ENCODE data around the gene NEU2. TPM values are rescaled to one million over a fixed set of nuclear protein-coding genes. Genes with fewer than 3 reads are reported as not detected.

The NEU2 gene
- total RNA-seq, 1 experiment from 2014 or later, result not detected

GRCh38 chr2:233060501-233060979 lies 28.1 kb downstream of the NEU2 start:
- Histone ChIP-seq H3K4me1 (ENCODE audit: insufficient read depth, low read length, poor library complexity, severe bottlenecking) (no peaks in the 10 kb centered on the region), H3K27me3 (replicated peaks; ENCODE audit: insufficient read depth, low read depth, low read length, poor library complexity) (no peaks in the 10 kb centered on the region), H3K27ac (ENCODE audit: low read depth, low read length, poor library complexity, severe bottlenecking) (no peak overlapping the region), H3K36me3 (ENCODE audit: insufficient read depth, low read length, poor library complexity, severe bottlenecking) (no peaks in the 10 kb centered on the region), H3K9me3 (ENCODE audit: low read depth, low read length, poor library complexity, severe bottlenecking) (no peaks in the 10 kb centered on the region), H3K4me3 (ENCODE audit: low read depth, low read length, poor library complexity, severe bottlenecking) (no peak overlapping the region)
- DNase-seq (ENCODE audit: low spot score), result no peak
- POLR2A ChIA-PET (ENCODE audit: low non-redundant PET), result no interaction called here
- CTCF ChIA-PET, result no interaction called here
- TF ChIP-seq, protein P1, sequence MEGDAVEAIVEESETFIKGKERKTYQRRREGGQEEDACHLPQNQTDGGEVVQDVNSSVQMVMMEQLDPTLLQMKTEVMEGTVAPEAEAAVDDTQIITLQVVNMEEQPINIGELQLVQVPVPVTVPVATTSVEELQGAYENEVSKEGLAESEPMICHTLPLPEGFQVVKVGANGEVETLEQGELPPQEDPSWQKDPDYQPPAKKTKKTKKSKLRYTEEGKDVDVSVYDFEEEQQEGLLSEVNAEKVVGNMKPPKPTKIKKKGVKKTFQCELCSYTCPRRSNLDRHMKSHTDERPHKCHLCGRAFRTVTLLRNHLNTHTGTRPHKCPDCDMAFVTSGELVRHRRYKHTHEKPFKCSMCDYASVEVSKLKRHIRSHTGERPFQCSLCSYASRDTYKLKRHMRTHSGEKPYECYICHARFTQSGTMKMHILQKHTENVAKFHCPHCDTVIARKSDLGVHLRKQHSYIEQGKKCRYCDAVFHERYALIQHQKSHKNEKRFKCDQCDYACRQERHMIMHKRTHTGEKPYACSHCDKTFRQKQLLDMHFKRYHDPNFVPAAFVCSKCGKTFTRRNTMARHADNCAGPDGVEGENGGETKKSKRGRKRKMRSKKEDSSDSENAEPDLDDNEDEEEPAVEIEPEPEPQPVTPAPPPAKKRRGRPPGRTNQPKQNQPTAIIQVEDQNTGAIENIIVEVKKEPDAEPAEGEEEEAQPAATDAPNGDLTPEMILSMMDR (conservative IDR thresholded peaks at IDR 0.05; ENCODE audit: low read depth, low read length), result no peak
- TF ChIP-seq EZH2 (IDR thresholded peaks at IDR 0.05; ENCODE audit: borderline replicate concordance, low read depth, low read length, poor library complexity, severe bottlenecking), result no peak
- intact Hi-C loops (cut with micrococcal nuclease; ENCODE audit: unreplicated experiment), result no loop called here
- BruUV-seq (replicated peaks), result no TSS peak

- no peaks in the 10 kb centered on the region for H3K36me3 ChIP-seq (ENCODE audit: insufficient read depth, low read length, poor library complexity, severe bottlenecking)
- CTCF ChIA-PET, result interaction anchor here (0.6 kb wide), 1 partner anchor 324 kb away, joined by 3 read pairs; no protein-coding TSS in a partner anchor
- no peaks in the 10 kb centered on the region for H3K27me3 ChIP-seq (replicated peaks; ENCODE audit: insufficient read depth, low read depth, low read length, poor library complexity)
- POLR2A ChIA-PET (ENCODE audit: low non-redundant PET), result no interaction called here
- no peak overlapping the region for H3K4me3 ChIP-seq (ENCODE audit: low read depth, low read length, poor library complexity, severe bottlenecking)
- no TSS peak for BruUV-seq (replicated peaks)
- DNase-seq (ENCODE audit: low spot score), result no peak
- H3K27ac ChIP-seq (ENCODE audit: low read depth, low read length, poor library complexity, severe bottlenecking), result no peak overlapping the region
- no peaks in the 10 kb centered on the region for H3K4me1 ChIP-seq (ENCODE audit: insufficient read depth, low read length, poor library complexity, severe bottlenecking)
- TF ChIP-seq, protein P1 (conservative IDR thresholded peaks at IDR 0.05; ENCODE audit: low read depth, low read length), result no peak
- no peak for TF ChIP-seq EZH2 (IDR thresholded peaks at IDR 0.05; ENCODE audit: borderline replicate concordance, low read depth, low read length, poor library complexity, severe bottlenecking)
- H3K9me3 ChIP-seq (ENCODE audit: low read depth, low read length, poor library complexity, severe bottlenecking), result no peaks in the 10 kb centered on the region
- intact Hi-C loops (cut with micrococcal nuclease; ENCODE audit: unreplicated experiment), result no loop called here
Observed at GRCh38 chr2:233060980-233061590, 28.6 kb downstream of the NEU2 start.

GRCh38 chr2:233061591-233062450 lies 29.3 kb downstream of the NEU2 start:
- Histone ChIP-seq H3K4me1 (ENCODE audit: insufficient read depth, low read length, poor library complexity, severe bottlenecking) (no peaks in the 10 kb centered on the region), H3K27me3 (replicated peaks; ENCODE audit: insufficient read depth, low read depth, low read length, poor library complexity) (no peaks in the 10 kb centered on the region), H3K4me3 (ENCODE audit: low read depth, low read length, poor library complexity, severe bottlenecking) (no peak overlapping the region), H3K9me3 (ENCODE audit: low read depth, low read length, poor library complexity, severe bottlenecking) (no peaks in the 10 kb centered on the region), H3K36me3 (ENCODE audit: insufficient read depth, low read length, poor library complexity, severe bottlenecking) (no peaks in the 10 kb centered on the region), H3K27ac (ENCODE audit: low read depth, low read length, poor library complexity, severe bottlenecking) (no peak overlapping the region)
- TF ChIP-seq, protein P1 (conservative IDR thresholded peaks at IDR 0.05; ENCODE audit: low read depth, low read length), result no peak
- no peak for TF ChIP-seq EZH2 (IDR thresholded peaks at IDR 0.05; ENCODE audit: borderline replicate concordance, low read depth, low read length, poor library complexity, severe bottlenecking)
- ChIA-PET POLR2A (ENCODE audit: low non-redundant PET) (no interaction called here), CTCF (interaction anchor here (0.6 kb wide), 1 partner anchor 324 kb away, joined by 3 read pairs; no protein-coding TSS in a partner anchor)
- DNase-seq (ENCODE audit: low spot score), result no peak
- intact Hi-C loops (cut with micrococcal nuclease; ENCODE audit: unreplicated experiment), result no loop called here
- no TSS peak for BruUV-seq (replicated peaks)
